Activated CD4-positive, alpha-beta memory T cell treated with anti-CD3 and anti-CD28 coated beads for 36 hours (primary cell): ENCODE data around the gene ALOX5. TPM values are rescaled to one million over a fixed set of nuclear protein-coding genes. Genes with fewer than 3 reads are reported as not detected.

ENCODE experiments used
- CTCF ChIA-PET: fragments of 350-600 bp; sonication (Branson Sonifier 250); formaldehyde crosslinking; loops from one replicate; lab custom pipeline; 2021; ENCODE audit warnings: antibody characterized with exemption, inconsistent platforms; lab: Charles Lee
- POLR2A ChIA-PET: fragments of 350-600 bp; sonication (Branson Sonifier 250); formaldehyde crosslinking; loops from one replicate; lab custom pipeline; 2021; ENCODE audit warnings: antibody characterized with exemption; lab: Charles Lee
- DNase-seq: peaks from one replicate; pipeline ENCODE4 v3.0.0-alpha.2; 2020
- H3K27ac Mint-ChIP-seq: one replicate; pipeline ENCODE4 v1.8.0; 2021; ENCODE audit warnings: mixed read lengths
- H3K27me3 Mint-ChIP-seq: one replicate; pipeline ENCODE4 v1.8.0; 2021; ENCODE audit warnings: mixed read lengths
- H3K36me3 Mint-ChIP-seq: one replicate; pipeline ENCODE4 v1.8.0; 2021; ENCODE audit warnings: mixed read lengths
- H3K4me1 Mint-ChIP-seq: one replicate; pipeline ENCODE4 v1.8.0; 2021; ENCODE audit warnings: low read depth, mixed read lengths
- H3K4me3 Mint-ChIP-seq: one replicate; pipeline ENCODE4 v1.8.0; 2021; ENCODE audit warnings: mild to moderate bottlenecking, mixed read lengths
- H3K9me3 Mint-ChIP-seq: one replicate; pipeline ENCODE4 v1.8.0; 2021; ENCODE audit warnings: mixed read lengths
- intact Hi-C: fragments of 100-400 bp; cut with micrococcal nuclease; formaldehyde crosslinking; loops from one replicate; pipeline ENCODE4 v1.15.1; 2023
- total RNA-seq, 2 experiments: library from RNA; stranded (reverse); gene quantifications; one replicate each; pipeline ENCODE4 v1.2.3, GENCODE V29; 2021

The ALOX5 gene
- total RNA-seq, 2 experiments from 2014 or later, result 1.1 to 1.3 TPM

GRCh38 chr10:45433716-45434469, 59.9 kb downstream of the ALOX5 start:
- no peak for DNase-seq

GRCh38 chr10:45437587-45438465, 63.8 kb downstream of the ALOX5 start:
- POLR2A ChIA-PET, result no interaction called here
- Mint-ChIP-seq H3K27ac (no peak overlapping the region), H3K9me3 (peaks cover 2% of the 10 kb centered on the region), H3K4me3 (no peak overlapping the region), H3K4me1 (peaks cover 16% of the 10 kb centered on the region), H3K27me3 (peaks cover 3% of the 10 kb centered on the region), H3K36me3 (no peaks in the 10 kb centered on the region)
- intact Hi-C loops, result no loop called here
- DNase-seq, result no peak
- CTCF ChIA-PET, result no interaction called here

More at GRCh38 chr10:45433716-45434469, 59.9 kb downstream of the ALOX5 start:
- Mint-ChIP-seq H3K36me3 (no peaks in the 10 kb centered on the region), H3K27me3 (no peaks in the 10 kb centered on the region), H3K4me1 (peaks cover 18% of the 10 kb centered on the region), H3K9me3 (peaks cover 2% of the 10 kb centered on the region), H3K4me3 (no peak overlapping the region), H3K27ac (no peak overlapping the region)
- intact Hi-C loops, result no loop called here
- ChIA-PET POLR2A (no interaction called here), CTCF (interaction anchor here (1.5 kb wide), 1 partner anchor 184 kb away, joined by 3 read pairs; no protein-coding TSS in a partner anchor)

GRCh38 chr10:45438466-45439090, 64.6 kb downstream of the ALOX5 start:
- ChIA-PET POLR2A (no interaction called here), CTCF (no interaction called here)
- Mint-ChIP-seq H3K27me3 (peaks cover 3% of the 10 kb centered on the region), H3K27ac (no peak overlapping the region), H3K9me3 (peaks cover 2% of the 10 kb centered on the region), H3K4me3 (no peak overlapping the region), H3K36me3 (no peaks in the 10 kb centered on the region), H3K4me1 (peaks cover 9% of the 10 kb centered on the region)
- DNase-seq, result no peak
- intact Hi-C loops, result no loop called here

DNA sequence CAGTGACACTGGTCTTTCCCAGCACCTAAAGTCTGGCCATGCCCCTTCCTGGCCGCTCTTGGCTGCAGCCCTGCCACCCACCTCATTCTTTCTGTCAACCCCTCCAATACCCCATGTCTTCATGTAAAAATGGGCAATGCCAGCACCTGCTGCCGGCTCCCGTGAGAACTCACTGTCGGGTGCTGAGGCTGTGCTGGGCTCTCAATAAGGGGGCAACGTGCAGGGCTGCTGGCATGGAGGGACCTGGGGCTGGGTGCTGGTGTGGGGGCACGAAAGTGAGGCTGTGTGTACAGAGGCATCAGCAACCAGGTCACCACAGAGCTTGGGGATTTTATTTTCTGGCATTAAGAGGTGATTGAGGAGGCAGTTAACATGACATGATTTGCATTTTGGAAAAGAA, 65.3 kb downstream of the ALOX5 start:
- CTCF ChIA-PET, result no interaction called here
- H3K27me3 Mint-ChIP-seq, result peaks cover 3% of the 10 kb centered on the region
- no peaks in the 10 kb centered on the region for H3K36me3 Mint-ChIP-seq
- peaks cover 2% of the 10 kb centered on the region for H3K9me3 Mint-ChIP-seq
- H3K4me1 Mint-ChIP-seq, result peaks cover 2% of the 10 kb centered on the region
- intact Hi-C loops, result no loop called here
- no peak overlapping the region for H3K4me3 Mint-ChIP-seq
- no peak for DNase-seq
- POLR2A ChIA-PET, result no interaction called here
- H3K27ac Mint-ChIP-seq, result no peak overlapping the region

DNA sequence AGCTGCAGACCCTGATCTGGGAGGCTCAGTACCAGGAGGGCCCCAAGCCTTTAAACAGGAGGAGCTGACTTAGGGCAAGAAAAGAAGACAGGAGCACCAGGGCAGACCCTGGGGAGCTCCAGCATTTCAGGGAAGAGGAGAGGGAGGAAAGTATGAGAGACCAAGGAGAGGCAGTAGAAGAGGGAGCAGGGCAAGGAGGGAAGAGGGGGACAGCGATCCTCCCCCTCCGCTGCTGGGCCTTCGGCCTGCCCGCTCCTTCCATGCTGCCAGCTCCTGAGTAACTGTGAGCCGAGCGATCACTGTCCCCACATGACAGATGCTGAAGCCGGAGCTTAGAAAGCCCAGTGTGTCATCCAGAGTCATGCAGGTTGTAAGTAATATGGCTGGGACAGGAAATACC, 65.9 kb downstream of the ALOX5 start:
- H3K4me1 Mint-ChIP-seq, result no peaks in the 10 kb centered on the region
- H3K36me3 Mint-ChIP-seq, result no peaks in the 10 kb centered on the region
- intact Hi-C loops, result no loop called here
- H3K27ac Mint-ChIP-seq, result no peak overlapping the region
- peaks cover 2% of the 10 kb centered on the region for H3K9me3 Mint-ChIP-seq
- ChIA-PET POLR2A (no interaction called here), CTCF (no interaction called here)
- no peak overlapping the region for H3K4me3 Mint-ChIP-seq
- H3K27me3 Mint-ChIP-seq, result peaks cover 3% of the 10 kb centered on the region
- DNase-seq, result no peak

DNA sequence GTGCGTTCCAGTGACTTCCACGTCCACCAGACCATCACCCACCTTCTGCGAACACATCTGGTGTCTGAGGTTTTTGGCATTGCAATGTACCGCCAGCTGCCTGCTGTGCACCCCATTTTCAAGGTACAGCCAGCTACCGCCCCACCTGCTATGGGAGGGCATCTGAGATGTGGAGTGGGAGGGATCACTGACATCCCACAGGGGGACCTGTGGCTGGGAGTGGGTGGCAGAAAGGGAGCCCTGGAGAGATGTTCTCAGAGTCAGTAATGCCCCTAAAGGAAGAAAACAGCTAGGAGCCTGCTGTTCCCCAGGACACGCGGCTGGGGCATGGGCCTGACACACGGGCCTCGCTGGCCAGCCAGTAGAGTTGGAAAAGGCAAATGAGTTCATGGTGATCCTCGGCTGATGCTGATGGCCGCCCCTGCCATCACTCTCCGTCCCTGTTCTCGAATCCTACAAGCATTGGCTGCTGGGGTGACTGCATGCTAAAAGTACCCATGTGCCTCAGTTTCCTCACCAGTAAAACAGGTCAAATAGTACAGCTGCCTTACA, 66.6 kb downstream of the ALOX5 start:
- Mint-ChIP-seq H3K27me3 (peaks cover 3% of the 10 kb centered on the region), H3K27ac (no peak overlapping the region), H3K4me3 (no peak overlapping the region), H3K36me3 (no peaks in the 10 kb centered on the region), H3K4me1 (no peaks in the 10 kb centered on the region), H3K9me3 (peaks cover 2% of the 10 kb centered on the region)
- intact Hi-C loops, result no loop called here
- no peak for DNase-seq
- ChIA-PET CTCF (no interaction called here), POLR2A (no interaction called here)

DNA sequence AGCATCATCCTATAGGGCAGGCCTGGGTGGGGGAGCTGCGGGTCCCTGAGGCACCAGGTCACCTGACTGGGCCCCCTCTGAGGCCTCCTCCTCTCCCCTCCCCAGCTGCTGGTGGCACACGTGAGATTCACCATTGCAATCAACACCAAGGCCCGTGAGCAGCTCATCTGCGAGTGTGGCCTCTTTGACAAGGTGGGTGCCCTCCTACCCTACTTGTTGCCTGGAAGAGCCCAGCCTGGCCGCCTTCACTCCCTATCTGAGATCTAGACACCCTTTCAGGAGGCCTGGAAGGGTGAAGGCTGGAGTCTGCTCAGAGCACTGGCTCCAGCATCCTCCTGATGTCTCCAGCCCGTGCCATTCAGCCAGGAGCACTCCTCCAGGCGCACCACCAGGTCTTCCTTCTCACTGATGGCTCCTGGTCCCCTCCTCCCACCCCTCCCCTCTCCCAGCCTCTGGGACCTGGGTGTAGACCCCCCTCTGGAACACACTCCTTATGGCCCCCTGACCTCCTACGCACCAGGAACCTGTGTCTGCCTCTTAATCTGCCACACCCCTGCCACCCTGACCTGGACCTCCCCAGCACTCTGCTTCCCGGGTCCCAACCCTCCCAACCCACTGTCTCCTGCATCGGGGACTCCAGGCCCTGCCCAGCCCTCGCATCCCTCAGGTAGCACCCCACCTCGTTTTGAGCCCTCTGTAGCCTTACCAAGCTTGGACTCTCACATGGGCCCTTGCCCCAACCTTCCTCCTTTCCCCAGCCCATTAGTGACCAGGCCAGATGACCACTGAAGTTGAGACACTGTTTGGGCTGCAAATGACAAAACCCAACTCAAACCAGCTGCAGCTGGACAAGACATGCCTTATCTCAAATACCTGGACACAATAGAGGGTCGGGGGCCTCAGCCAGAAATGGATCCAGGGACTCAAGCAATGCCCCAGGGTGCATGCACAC, 67.5 kb downstream of the ALOX5 start:
- intact Hi-C loops, result no loop called here
- CTCF ChIA-PET, result no interaction called here
- POLR2A ChIA-PET, result no interaction called here
- no peaks in the 10 kb centered on the region for H3K36me3 Mint-ChIP-seq
- peaks cover under 1% of the 10 kb centered on the region for H3K9me3 Mint-ChIP-seq
- no peak for DNase-seq
- peaks cover 3% of the 10 kb centered on the region for H3K27me3 Mint-ChIP-seq
- no peak overlapping the region for H3K27ac Mint-ChIP-seq
- H3K4me1 Mint-ChIP-seq, result no peaks in the 10 kb centered on the region
- H3K4me3 Mint-ChIP-seq, result no peak overlapping the region

- CTCF ChIA-PET, result no interaction called here
- Mint-ChIP-seq H3K27ac (no peak overlapping the region), H3K36me3 (no peaks in the 10 kb centered on the region), H3K4me3 (no peak overlapping the region), H3K4me1 (no peaks in the 10 kb centered on the region), H3K9me3 (no peaks in the 10 kb centered on the region), H3K27me3 (peaks cover 3% of the 10 kb centered on the region)
- POLR2A ChIA-PET, result no interaction called here
- DNase-seq, result no peak
- intact Hi-C loops, result no loop called here
Measured at GRCh38 chr10:45442251-45442650, 68.2 kb downstream of the ALOX5 start.

- ChIA-PET CTCF (no interaction called here), POLR2A (no interaction called here)
- intact Hi-C loops, result no loop called here
- no peaks in the 10 kb centered on the region for H3K9me3 Mint-ChIP-seq
- no peak overlapping the region for H3K27ac Mint-ChIP-seq
- no peaks in the 10 kb centered on the region for H3K36me3 Mint-ChIP-seq
- peaks cover 3% of the 10 kb centered on the region for H3K27me3 Mint-ChIP-seq
- H3K4me1 Mint-ChIP-seq, result no peaks in the 10 kb centered on the region
- DNase-seq, result no peak
- H3K4me3 Mint-ChIP-seq, result no peak overlapping the region
Measured at GRCh38 chr10:45442662-45443061, 68.6 kb downstream of the ALOX5 start.

GRCh38 chr10:45443101-45444009, 69.3 kb downstream of the ALOX5 start:
- no peak for DNase-seq
- Mint-ChIP-seq H3K36me3 (no peaks in the 10 kb centered on the region), H3K9me3 (no peaks in the 10 kb centered on the region), H3K27ac (no peak overlapping the region), H3K27me3 (peaks cover 3% of the 10 kb centered on the region), H3K4me1 (no peaks in the 10 kb centered on the region), H3K4me3 (no peak overlapping the region)
- intact Hi-C loops, result no loop called here
- ChIA-PET POLR2A (no interaction called here), CTCF (no interaction called here)
